ENCODE data around the gene EHD2.

GRCh38 chr19:47792616-47793015, 79.4 kb downstream of the EHD2 start:
- TF ChIP-seq CTCF (conservative IDR thresholded peaks at IDR 0.05; ENCODE audit: low read depth, low read length) (no peak), EZH2 (IDR thresholded peaks at IDR 0.05; ENCODE audit: borderline replicate concordance, low read depth, low read length, poor library complexity, severe bottlenecking) (no peak)

Data from A673 (cell line).